HEK293T (cell line): Measurements from ENCODE around the gene LRRC27.

ENCODE experiments used
- CTCF ChIA-PET: fragments of 350-600 bp; formaldehyde crosslinking; extraction: SDS; loops from one replicate; lab custom pipeline; 2021; ENCODE audit warnings: antibody characterized with exemption, inconsistent platforms; lab: Yijun Ruan, JAX
- POLR2A ChIA-PET: fragments of 350-600 bp; formaldehyde crosslinking; extraction: SDS; loops from one replicate; lab custom pipeline; 2020; ENCODE audit warnings: antibody characterized with exemption, inconsistent platforms; lab: Yijun Ruan, JAX
- DNase-seq: peaks from one replicate; pipeline ENCODE4 v3.0.0; 2012; ENCODE audit warnings: mixed read lengths; ENCODE audit errors: extremely low spot score
- ARNT ChIP-seq: fragments of 450-650 bp; IDR thresholded peaks from 2 replicates; pipeline ENCODE4 v1.6.1; 2017; ENCODE audit warnings: mild to moderate bottlenecking
- BHLHE40 ChIP-seq: fragments of 450-650 bp; IDR thresholded peaks from 2 replicates; pipeline ENCODE4 v1.6.1; 2016; ENCODE audit warnings: mild to moderate bottlenecking, moderate library complexity, borderline replicate concordance
- CTBP1 ChIP-seq: fragments of 450-650 bp; IDR thresholded peaks from 2 replicates; pipeline ENCODE4 v1.6.1; 2016; ENCODE audit warnings: borderline replicate concordance
- ELF4 ChIP-seq: fragments of 450-650 bp; IDR thresholded peaks from 2 replicates; pipeline ENCODE4 v1.6.1; 2017; ENCODE audit warnings: antibody characterized with exemption
- FOXA1 ChIP-seq: fragments of 450-650 bp; IDR thresholded peaks from 2 replicates; pipeline ENCODE4 v1.6.1; 2016; ENCODE audit warnings: mild to moderate bottlenecking
- FOXK2 ChIP-seq: fragments of 450-650 bp; IDR thresholded peaks from 2 replicates; pipeline ENCODE4 v1.6.1; 2016; ENCODE audit warnings: mild to moderate bottlenecking
- FOXM1 ChIP-seq: fragments of 450-650 bp; IDR thresholded peaks from 2 replicates; pipeline ENCODE4 v1.6.1; 2017; ENCODE audit warnings: mild to moderate bottlenecking, borderline replicate concordance
- HDGF ChIP-seq: fragments of 450-650 bp; IDR thresholded peaks from 2 replicates; pipeline ENCODE4 v1.6.1; 2017; ENCODE audit warnings: antibody characterized with exemption, borderline replicate concordance
- L3MBTL2 ChIP-seq: fragments of 450-650 bp; conservative IDR thresholded peaks from 2 replicates; pipeline ENCODE4 v1.6.1; 2016; ENCODE audit warnings: mild to moderate bottlenecking
- LEF1 ChIP-seq: fragments of 450-650 bp; IDR thresholded peaks from 2 replicates; pipeline ENCODE4 v1.6.1; 2017; ENCODE audit warnings: mild to moderate bottlenecking, borderline replicate concordance
- NFRKB ChIP-seq: fragments of 450-650 bp; IDR thresholded peaks from 2 replicates; pipeline ENCODE4 v1.6.1; 2016; ENCODE audit warnings: mild to moderate bottlenecking, moderate library complexity
- PKNOX1 ChIP-seq: fragments of 450-650 bp; IDR thresholded peaks from 2 replicates; pipeline ENCODE4 v1.6.1; 2016
- SP1 ChIP-seq: fragments of 450-650 bp; IDR thresholded peaks from 2 replicates; pipeline ENCODE4 v1.6.1; 2017
- SUZ12 ChIP-seq: fragments of 450-650 bp; IDR thresholded peaks from 2 replicates; pipeline ENCODE4 v1.6.1; 2016; ENCODE audit warnings: mild to moderate bottlenecking
- TARDBP ChIP-seq: fragments of 450-650 bp; IDR thresholded peaks from 2 replicates; pipeline ENCODE4 v1.6.1; 2016
- ZNF384 ChIP-seq: fragments of 450-650 bp; IDR thresholded peaks from 2 replicates; pipeline ENCODE4 v1.6.1; 2016

The LRRC27 gene

GRCh38 chr10:132364594-132364970, 32.6 kb downstream of the LRRC27 start:
- DNase-seq = no peak
- POLR2A ChIA-PET = no interaction called here
- CTCF ChIA-PET = no interaction called here
- TF ChIP-seq CTBP1 (no peak), L3MBTL2 (no peak), NFRKB (no peak), SP1 (no peak), PKNOX1 (no peak), ZNF384 (no peak), ELF4 (no peak), HDGF (no peak), SUZ12 (no peak), FOXM1 (no peak), BHLHE40 (no peak), FOXK2 (no peak), ARNT (no peak)

- CTCF ChIA-PET = no interaction called here
- POLR2A ChIA-PET = no interaction called here
- no peak for TF ChIP-seq LEF1
- TF ChIP-seq FOXM1 = no peak
- TF ChIP-seq SUZ12 = no peak
- no peak for TF ChIP-seq HDGF
- no peak for TF ChIP-seq CTBP1
- TF ChIP-seq ELF4 = no peak
- TF ChIP-seq L3MBTL2 = no peak
- TF ChIP-seq PKNOX1 = no peak
- TF ChIP-seq ZNF384 = no peak
- TF ChIP-seq BHLHE40 = no peak
- no peak for DNase-seq
Observed at GRCh38 chr10:132365102-132365501, 33.1 kb downstream of the LRRC27 start.

- ChIA-PET CTCF (no interaction called here), POLR2A (no interaction called here)
- DNase-seq = no peak
- TF ChIP-seq ARNT (no peak), ZNF384 (no peak), L3MBTL2 (no peak; the same call in 1 of the 2 replicates), TARDBP (no peak), BHLHE40 (no peak), SP1 (no peak), CTBP1 (no peak), FOXK2 (no peak)
Observed at GRCh38 chr10:132366006-132366405, 34.0 kb downstream of the LRRC27 start.

GRCh38 chr10:132366499-132366898, 34.5 kb downstream of the LRRC27 start:
- TF ChIP-seq FOXK2 (no peak), PKNOX1 (no peak), L3MBTL2 (no peak), FOXA1 (no peak), SP1 (no peak), ZNF384 (no peak), CTBP1 (no peak), LEF1 (no peak), SUZ12 (no peak), ELF4 (no peak), HDGF (no peak), FOXM1 (no peak), BHLHE40 (no peak), NFRKB (no peak), ARNT (no peak), TARDBP (no peak)
- ChIA-PET POLR2A (no interaction called here), CTCF (no interaction called here)
- DNase-seq = no peak

- DNase-seq = no peak
- CTCF ChIA-PET = no interaction called here
- POLR2A ChIA-PET = no interaction called here
- TF ChIP-seq FOXM1 (no peak), NFRKB (no peak), LEF1 (no peak), BHLHE40 (no peak), ZNF384 (no peak), CTBP1 (no peak), TARDBP (no peak), ELF4 (no peak), PKNOX1 (no peak)
Observed at GRCh38 chr10:132368391-132368790, 36.4 kb downstream of the LRRC27 start.
